CD4-positive, alpha-beta T cell treated with Interferon alpha-2 for 1 hour (primary cell): ENCODE data around the gene FBXO8.
A peak's percentile ranks its signal among the peaks of the same experiment; 100 is the strongest.
"Not testable (repeated sequence)": the region's sequence is repeated elsewhere in the genome, so short reads cannot be mapped to it uniquely, and the experiment has no call there.

Source experiments
- DNase-seq, 2 donors: peaks; one replicate each; pipeline ENCODE4 v3.0.0-alpha.2; 2020 to 2022

Gene FBXO8

DNA sequence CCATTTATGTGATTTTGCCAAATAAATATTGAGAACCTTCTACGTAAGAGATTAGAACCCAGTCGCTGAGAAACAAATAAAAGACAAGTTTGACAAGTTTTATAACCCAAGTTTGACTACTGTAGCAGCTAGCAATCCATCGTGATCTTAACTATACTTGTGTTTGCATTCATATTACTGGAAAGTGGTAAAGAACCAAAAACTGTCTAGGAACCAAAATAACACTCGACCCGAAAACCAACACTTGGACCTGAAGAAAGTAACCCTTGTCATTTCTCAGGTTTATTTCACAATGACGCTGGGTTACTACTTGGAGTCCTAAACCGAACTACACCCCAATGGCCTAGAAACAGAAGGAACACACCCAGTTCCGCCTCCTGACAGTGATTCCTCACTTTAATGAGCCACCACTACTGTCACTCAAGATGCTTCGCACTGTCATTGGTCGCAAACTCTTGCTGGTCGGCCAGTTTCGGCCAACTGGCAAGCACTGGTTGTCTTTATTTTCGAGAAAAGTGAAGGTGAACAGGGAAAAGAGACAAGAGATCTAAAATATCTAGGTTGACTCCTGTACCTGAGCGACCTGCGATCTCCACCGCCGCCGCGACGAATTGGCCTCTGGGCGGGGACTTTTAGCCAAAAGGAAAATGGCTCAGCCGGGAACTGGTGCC is 496 bp downstream of the FBXO8 start:
- DNase-seq: peak; percentile 87 to 93

GRCh38 chr4:174281901-174282300 is 1.6 kb downstream of the FBXO8 start:
- no peak for DNase-seq

DNA sequence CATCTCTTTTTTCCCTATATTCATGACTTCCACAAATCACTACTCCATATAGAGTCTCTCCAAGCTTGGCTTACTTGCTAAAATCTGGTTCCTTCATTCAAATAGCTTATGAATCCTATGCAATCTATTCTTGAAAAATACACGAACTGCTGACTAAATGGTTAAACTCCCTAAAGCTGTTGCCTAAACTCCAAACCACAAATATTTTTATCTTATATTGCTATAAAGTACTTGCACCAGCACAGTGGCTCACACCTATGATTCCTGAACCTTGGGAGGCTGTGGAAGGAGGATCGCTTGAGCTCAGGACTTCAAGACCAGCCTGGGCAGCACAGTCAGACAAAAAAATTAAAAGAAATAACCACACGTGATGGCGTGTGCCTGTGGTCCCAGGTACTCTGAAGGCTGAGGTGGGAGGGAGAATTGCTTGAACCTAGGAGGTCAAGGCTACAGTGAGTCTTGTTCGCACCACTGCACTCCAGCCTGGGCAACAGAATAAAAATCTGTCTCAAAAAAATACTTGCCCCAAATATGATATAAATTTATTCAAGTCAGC is 2.2 kb downstream of the FBXO8 start:
- no peak for DNase-seq

GRCh38 chr4:174279433-174280155 is 3.9 kb downstream of the FBXO8 start:
- no peak for DNase-seq

GRCh38 chr4:174278467-174278866 is 5.0 kb downstream of the FBXO8 start:
- no peak for DNase-seq

DNA sequence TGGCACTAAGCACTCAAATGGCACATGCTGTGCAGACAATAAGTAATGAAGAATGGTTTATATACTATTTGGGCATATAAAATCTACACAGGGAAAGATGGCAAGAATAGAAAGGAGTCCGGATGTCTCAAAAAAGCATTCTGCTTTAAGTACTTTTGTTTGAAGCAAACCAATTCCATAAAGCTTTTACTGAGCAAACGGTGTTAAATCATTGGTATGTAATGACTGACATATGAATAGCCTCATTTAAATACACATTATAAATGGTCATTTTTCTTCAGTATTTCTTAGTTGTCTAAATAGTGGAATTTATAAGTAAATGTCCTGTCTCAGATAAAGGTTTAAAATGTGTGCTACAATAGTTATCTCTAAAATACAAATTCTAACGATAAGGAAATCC is 6.0 kb downstream of the FBXO8 start:
- no peak for DNase-seq

DNA sequence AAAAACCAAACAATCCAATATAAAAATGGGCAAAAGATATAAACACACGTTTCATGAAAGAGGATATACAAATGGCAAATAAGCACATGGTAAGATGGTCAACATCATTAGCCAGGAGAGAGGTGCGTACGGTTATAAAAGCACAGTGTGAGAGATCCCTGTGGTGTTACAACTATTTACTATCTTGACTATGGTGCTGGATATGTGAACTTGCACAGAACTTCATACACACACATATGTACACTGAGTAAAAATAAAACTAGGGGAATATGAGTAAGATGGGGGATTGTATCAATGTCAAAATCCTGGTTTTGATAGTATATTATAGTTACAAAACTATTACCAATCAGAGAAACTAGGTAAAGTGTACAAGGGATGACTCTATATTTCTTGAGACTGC is 8.4 kb downstream of the FBXO8 start:
- no peak for DNase-seq

DNA sequence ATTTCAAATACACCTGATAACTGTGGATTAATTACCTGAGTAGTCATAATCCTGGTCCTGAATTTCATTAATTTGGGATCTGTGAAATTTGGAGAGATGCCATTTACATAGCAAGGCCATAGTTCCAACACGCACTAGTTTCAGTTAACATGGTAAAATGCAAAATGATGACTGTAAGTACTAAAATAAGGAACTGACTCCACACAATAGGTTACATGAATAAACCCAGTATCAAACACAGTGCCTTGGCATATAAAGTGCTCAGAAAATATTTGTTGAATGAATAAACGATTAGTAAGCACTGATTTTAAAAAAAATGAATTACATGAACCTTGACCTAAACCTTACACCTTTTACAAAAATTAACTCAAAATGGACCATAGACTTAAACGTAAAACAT is 9.0 kb downstream of the FBXO8 start:
- no peak for DNase-seq

GRCh38 chr4:174273930-174274329 is 9.5 kb downstream of the FBXO8 start:
- no peak for DNase-seq

DNA sequence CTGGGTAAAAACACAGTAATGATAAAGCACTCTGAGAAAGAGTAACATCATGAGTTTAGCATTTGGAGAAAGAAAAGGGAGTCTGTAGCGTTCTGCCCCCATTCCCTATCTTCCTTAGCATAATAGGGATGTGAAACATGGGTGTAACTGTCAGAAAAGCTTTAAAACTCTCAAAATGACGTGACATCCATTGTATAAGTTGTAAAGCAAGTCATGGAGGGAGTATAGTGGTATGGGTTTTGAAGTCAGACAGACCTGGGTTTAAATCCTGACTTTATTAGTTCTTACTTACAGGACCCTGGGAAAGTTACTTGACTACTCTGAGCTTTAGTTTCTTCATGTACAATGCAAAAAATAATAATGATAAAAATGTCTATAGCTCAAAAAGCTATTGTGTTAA is 17.1 kb downstream of the FBXO8 start:
- no peak for DNase-seq

DNA sequence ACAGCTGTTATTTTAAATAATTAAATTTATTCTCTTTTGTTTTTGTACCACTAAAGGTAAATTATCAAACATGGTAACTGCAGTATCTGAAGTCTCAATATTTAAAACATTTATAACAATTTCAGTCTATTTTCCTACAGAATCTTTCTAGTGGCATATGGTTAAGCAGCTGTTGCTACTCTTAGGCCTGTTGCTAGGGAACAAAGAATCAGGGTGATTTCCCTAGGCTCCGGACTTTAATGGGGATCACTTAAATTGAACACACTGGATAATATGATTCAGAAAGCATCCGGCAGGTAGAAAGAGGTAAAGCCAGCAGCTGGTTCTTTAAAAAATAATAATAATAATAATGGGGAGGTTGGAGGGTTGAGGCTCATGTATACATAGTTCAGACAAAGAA is 17.6 kb downstream of the FBXO8 start:
- DNase-seq: no peak

DNA sequence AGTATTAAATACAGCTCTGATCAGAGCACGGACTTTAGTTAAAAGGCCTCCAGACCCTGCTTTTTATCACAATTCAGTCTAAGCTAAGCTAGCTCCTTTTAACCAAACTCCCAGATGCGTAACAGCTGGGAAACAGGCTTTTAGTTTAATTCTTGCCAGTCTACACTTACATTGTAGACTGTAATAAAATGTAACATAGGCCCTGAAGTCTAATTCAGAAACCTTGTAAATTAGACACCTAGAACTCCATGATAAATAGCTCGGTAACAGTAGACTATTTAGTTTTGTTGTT is 20.1 kb downstream of the FBXO8 start:
- DNase-seq: no peak

DNA sequence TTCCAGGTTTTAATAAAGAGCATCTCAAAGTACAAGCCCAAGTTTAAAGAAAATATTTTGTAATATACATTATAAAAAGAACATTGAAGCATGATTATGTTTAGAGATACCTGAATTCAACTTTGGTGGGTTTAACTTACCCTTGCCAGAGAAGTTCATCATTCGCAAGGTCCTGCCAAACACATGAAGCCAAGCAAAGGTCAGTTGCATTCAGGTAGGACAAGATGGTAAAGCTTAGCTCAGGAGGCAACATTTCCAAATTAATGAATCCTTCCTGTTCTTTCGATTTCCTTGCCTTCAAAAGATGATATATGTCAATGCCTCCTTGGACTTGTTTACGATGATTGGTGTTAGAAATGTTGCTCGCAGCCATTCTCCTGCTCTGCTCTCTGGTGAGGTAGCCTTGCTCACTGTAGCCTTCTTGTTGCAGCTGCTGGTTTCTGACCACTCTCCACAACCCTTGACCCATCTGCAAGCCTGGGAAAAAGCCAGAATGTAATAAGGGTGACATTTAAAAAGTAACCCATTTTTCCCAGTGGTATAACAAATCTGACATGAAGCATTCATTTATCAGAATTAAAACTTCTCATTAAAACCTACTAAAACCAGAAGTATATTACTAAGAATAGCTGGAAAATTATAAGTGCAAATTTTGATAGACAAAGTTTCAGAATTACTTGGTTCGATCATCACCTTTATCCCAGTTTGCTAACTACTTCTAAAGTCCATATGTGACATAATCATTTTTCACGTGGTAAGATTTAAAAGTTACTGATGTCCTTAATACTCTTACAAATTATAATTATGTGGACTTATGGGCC is 20.6 kb downstream of the FBXO8 start:
- no peak for DNase-seq

DNA sequence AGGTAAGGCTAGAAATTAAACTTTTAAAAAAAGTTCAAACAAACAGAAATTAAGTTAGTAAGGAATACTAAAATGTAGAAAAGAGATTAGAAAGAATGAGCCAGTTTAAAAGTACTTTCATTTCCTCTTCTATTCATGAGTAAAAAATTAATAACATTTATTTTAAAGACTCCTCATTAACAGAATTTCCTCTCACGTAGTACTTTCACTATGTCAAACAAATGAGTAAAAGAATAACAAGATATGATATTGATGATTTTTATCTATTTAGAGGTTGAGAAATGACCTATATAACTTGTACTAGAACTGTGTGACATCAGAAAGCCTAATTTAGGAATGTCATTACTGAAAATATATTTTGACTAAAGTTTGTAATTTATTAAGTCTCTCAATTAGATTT is 22.0 kb downstream of the FBXO8 start:
- not testable (repeated sequence) for DNase-seq

GRCh38 chr4:174260099-174260498 is 23.4 kb downstream of the FBXO8 start:
- no peak for DNase-seq

- DNase-seq: no peak
These were observed 23.9 kb downstream of the FBXO8 start for GRCh38 chr4:174259580-174259979.

GRCh38 chr4:174256277-174256713 is 27.2 kb downstream of the FBXO8 start:
- DNase-seq: no peak

- no peak for DNase-seq
These were observed 27.7 kb downstream of the FBXO8 start for GRCh38 chr4:174255786-174256185.

DNA sequence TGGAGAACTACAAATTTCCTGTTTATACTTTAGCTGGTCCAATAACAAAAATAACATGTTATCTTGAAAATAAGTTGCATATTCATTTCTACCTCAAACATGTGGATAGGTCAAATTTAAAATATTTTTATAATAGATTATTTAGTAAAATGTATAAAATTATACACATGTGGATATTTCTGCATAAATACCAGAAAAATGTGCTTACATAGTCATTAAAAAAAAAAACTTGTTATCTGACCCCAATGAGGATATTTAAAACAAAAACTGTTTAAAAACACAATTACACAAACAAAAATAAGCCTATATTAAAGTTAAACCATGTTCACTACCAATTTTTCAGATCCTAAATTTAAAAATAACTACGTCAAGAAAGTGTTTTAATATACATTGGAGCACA is 28.1 kb downstream of the FBXO8 start:
- DNase-seq: no peak

DNA sequence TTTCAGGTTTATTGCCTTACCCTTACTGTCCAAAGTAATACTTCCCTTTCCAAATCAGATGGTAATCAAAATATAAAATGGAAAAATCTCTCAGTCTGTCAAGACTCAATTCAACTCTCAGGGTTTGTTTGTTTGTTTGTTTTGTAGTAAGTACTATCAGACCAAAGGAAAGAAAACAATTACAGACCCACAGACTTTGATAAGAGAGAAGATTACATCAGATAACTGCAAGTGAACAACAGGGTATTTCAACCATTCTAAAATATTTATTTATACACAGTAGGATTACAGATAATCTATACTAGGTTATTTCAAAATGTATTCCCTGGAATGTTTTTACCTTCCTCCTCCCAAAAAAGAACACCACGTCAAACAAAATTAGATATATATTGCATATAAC is 28.9 kb downstream of the FBXO8 start:
- DNase-seq: no peak

DNA sequence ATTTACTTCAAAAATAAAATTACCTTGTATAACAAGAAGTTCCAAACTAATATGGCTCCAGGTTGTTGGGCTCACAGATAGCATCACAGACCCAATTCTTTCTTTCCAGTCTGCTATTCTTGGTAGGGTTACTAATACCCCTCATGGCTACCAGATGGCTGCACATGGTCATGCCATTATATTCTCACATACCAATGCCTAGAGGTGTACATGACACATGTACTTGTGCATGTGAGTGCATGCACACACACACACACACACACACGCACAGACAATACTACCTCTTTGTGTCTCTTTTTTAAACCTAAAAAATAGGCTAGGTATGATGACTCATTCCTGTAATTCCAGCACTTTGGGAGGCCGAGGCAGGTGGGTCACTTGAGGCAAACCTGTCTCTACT is 31.1 kb downstream of the FBXO8 start:
- no peak for DNase-seq

- DNase-seq: no peak
These were observed 35.1 kb downstream of the FBXO8 start for GRCh38 chr4:174248407-174248806.

- no peak for DNase-seq
These were observed 37.8 kb downstream of the FBXO8 start for GRCh38 chr4:174245714-174246113.

- DNase-seq: no peak
These were observed 39.0 kb downstream of the FBXO8 start for GRCh38 chr4:174244441-174244840.
